Bronchial smooth muscle cell (primary cell): ENCODE data around the gene NXPH3. TPM values are rescaled to one million over a fixed set of nuclear protein-coding genes. Genes with fewer than 3 reads are reported as not detected.

Experiments used
- total RNA-seq: library from RNA; depleted of rRNA; stranded (reverse); fragments of >200 nt; gene quantifications from 2 replicates; pipeline ENCODE4 v1.2.1, GENCODE V29; 2014

NXPH3 gene
- total RNA-seq = under 0.01 and 0.17 TPM in 2 replicates

DNA sequence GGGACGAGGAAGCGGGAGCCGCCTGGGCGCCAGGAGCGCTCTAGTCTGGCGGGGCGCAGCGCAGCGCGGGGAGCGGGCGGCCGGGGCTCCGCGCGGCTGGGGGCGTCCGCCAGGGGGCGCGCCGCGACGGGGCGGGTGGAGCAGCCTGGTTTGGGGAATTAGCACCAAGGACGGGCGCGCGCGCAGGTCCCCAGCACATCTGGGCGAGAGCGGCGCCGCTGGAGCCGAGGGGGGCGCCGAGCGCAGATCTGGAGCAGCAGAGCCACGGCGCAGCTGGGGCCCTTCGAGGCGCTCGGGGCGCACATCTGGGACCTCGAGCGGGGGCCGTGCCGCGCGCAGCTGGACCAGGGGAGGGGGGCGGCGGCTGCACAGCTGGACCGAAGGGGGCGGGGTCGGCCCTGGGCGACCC lies at the start of gene NXPH3:
TSS of gene NXPH3 (plus strand) at position 193 of the 409 bp plus-strand sequence. CDS start 349 bp downstream, outside the sequence.

Other genes with a start within 250 kb of the NXPH3 start
- 4.9 and 8.9 TPM in 2 replicates for gene ZNF652, start 213.6 kb upstream of the NXPH3 start, total RNA-seq
- 143 and 167 TPM in 2 replicates for gene PHB1, start 161.0 kb upstream of the NXPH3 start, total RNA-seq
- gene NGFR, start 80.6 kb upstream of the NXPH3 start, total RNA-seq = 0.26 and 0.32 TPM in 2 replicates
- 82.3 and 111 TPM in 2 replicates for gene SPOP, start 102.2 kb downstream of the NXPH3 start, total RNA-seq
- 36.2 and 43.3 TPM in 2 replicates for gene SLC35B1, start 132.1 kb downstream of the NXPH3 start, total RNA-seq
- gene FAM117A, start 188.3 kb downstream of the NXPH3 start, total RNA-seq = 1.3 and 2.7 TPM in 2 replicates
- 19.1 and 22.2 TPM in 2 replicates for gene KAT7, start 212.8 kb downstream of the NXPH3 start, total RNA-seq